ENCODE data around the gene PRIM2. TPM values are rescaled to one million over a fixed set of nuclear protein-coding genes. Genes with fewer than 3 reads are reported as not detected.

The PRIM2 gene
- total RNA-seq, result 7.1 and 24.3 TPM in 2 replicates

GRCh38 chr6:57317060-57317943 lies at the start of gene PRIM2:
PRIM2 (plus strand) TSS chr6:57317630; CDS start chr6:57318446, 816 bp downstream.

Other genes with a start within 250 kb of the PRIM2 start
- 16.0 and 17.4 TPM in 2 replicates for gene ZNF451, start 227.4 kb upstream of the PRIM2 start, total RNA-seq
- gene BAG2, start 145.3 kb upstream of the PRIM2 start, total RNA-seq, result 7.5 and 10.3 TPM in 2 replicates
- 10.6 and 12.0 TPM in 2 replicates for gene RAB23, start 95.3 kb upstream of the PRIM2 start, total RNA-seq